ENCODE data around the gene GJA5.

The GJA5 gene

DNA sequence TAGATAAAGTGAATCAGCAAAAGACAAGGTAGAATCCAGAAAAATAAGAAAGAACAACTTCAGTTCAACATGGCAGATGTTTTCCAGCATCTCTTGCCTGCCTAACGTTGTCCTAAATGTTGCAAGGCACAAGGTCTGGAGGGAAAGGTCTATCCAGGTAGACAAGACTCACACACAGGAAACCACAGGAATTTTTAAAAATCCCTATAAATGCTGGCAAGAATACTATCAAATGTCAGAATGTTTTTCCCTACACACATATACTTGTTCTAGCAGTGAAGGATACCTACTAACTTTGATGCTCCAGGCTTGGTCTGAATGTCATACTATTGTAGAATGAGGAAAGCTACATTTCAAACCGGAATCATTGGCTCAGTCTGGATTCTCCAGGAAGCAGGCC lies 10.6 kb downstream of the GJA5 start:
- Histone ChIP-seq H3K9me3 (ENCODE audit: insufficient read depth, low read depth, low read length) (no peaks in the 10 kb centered on the region), H3K27me3 (ENCODE audit: insufficient read depth, low read length, poor library complexity, severe bottlenecking) (no peaks in the 10 kb centered on the region), H3K4me2 (ENCODE audit: low read depth, low read length, poor library complexity, severe bottlenecking) (no peak overlapping the region), H3K79me2 (ENCODE audit: insufficient read depth, low read length) (no peaks in the 10 kb centered on the region), H3K9me2 (replicated peaks; ENCODE audit: low read depth, low read length) (no peaks in the 10 kb centered on the region), H4K20me1 (ENCODE audit: insufficient read depth, low read length, poor library complexity, severe bottlenecking) (no peaks in the 10 kb centered on the region), H3K4me3 (ENCODE audit: low read length, poor library complexity, severe bottlenecking) (no peak overlapping the region), H3K36me3 (ENCODE audit: insufficient read depth, low read length) (no peaks in the 10 kb centered on the region), H3K9ac (ENCODE audit: low read depth, low read length, poor library complexity, severe bottlenecking) (no peak overlapping the region), H3K4me1 (ENCODE audit: insufficient read depth, low read length, poor library complexity, severe bottlenecking) (no peaks in the 10 kb centered on the region), H3F3A (ENCODE audit: low read depth) (no peaks in the 10 kb centered on the region), H2AFZ (ENCODE audit: low read length) (no peak overlapping the region)
- TF ChIP-seq CTCF (conservative IDR thresholded peaks at IDR 0.05; ENCODE audit: low read length) (no peak), EZH2phosphoT487 (IDR thresholded peaks at IDR 0.05; ENCODE audit: borderline replicate concordance) (no peak)

GRCh38 chr1:147748676-147749350 lies 11.6 kb downstream of the GJA5 start:
- H3K4me2 ChIP-seq (ENCODE audit: low read depth, low read length, poor library complexity, severe bottlenecking) = no peak overlapping the region
- no peak overlapping the region for H3K4me3 ChIP-seq (ENCODE audit: low read length, poor library complexity, severe bottlenecking)
- TF ChIP-seq CTCF (conservative IDR thresholded peaks at IDR 0.05; ENCODE audit: low read length) (no peak), EZH2phosphoT487 (IDR thresholded peaks at IDR 0.05; ENCODE audit: borderline replicate concordance) (no peak)
- H3F3A ChIP-seq (ENCODE audit: low read depth) = no peaks in the 10 kb centered on the region
- H3K4me1 ChIP-seq (ENCODE audit: insufficient read depth, low read length, poor library complexity, severe bottlenecking) = no peaks in the 10 kb centered on the region
- H4K20me1 ChIP-seq (ENCODE audit: insufficient read depth, low read length, poor library complexity, severe bottlenecking) = no peaks in the 10 kb centered on the region
- no peaks in the 10 kb centered on the region for H3K27me3 ChIP-seq (ENCODE audit: insufficient read depth, low read length, poor library complexity, severe bottlenecking)
- no peaks in the 10 kb centered on the region for H3K79me2 ChIP-seq (ENCODE audit: insufficient read depth, low read length)
- no peaks in the 10 kb centered on the region for H3K9me2 ChIP-seq (replicated peaks; ENCODE audit: low read depth, low read length)
- no peak overlapping the region for H2AFZ ChIP-seq (ENCODE audit: low read length)
- no peaks in the 10 kb centered on the region for H3K36me3 ChIP-seq (ENCODE audit: insufficient read depth, low read length)
- H3K9me3 ChIP-seq (ENCODE audit: insufficient read depth, low read depth, low read length) = no peaks in the 10 kb centered on the region
- H3K9ac ChIP-seq (ENCODE audit: low read depth, low read length, poor library complexity, severe bottlenecking) = no peak overlapping the region

DNA sequence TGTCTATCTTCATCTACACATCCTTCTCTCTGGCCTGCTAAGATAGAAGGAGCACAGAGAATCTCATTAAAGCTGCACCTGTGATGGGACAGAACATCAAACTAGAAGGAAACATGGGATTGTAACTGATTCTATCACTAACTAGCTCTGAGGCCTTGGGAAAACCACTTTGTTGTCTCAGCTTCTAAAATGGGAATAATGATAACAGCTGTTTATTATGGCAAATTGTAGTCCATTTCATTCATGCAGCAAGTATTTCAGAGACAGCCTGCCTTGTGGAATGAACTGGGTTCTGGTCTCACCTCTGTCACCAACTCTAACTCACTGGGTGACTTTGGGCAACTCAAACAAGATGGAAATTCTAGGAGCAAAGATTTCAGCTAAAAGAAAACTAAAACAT lies 12.4 kb downstream of the GJA5 start:
- H2AFZ ChIP-seq (ENCODE audit: low read length) = no peak overlapping the region
- no peaks in the 10 kb centered on the region for H4K20me1 ChIP-seq (ENCODE audit: insufficient read depth, low read length, poor library complexity, severe bottlenecking)
- H3K9me3 ChIP-seq (ENCODE audit: insufficient read depth, low read depth, low read length) = no peaks in the 10 kb centered on the region
- TF ChIP-seq EZH2phosphoT487 (IDR thresholded peaks at IDR 0.05; ENCODE audit: borderline replicate concordance) (no peak), CTCF (conservative IDR thresholded peaks at IDR 0.05; ENCODE audit: low read length) (no peak)
- no peaks in the 10 kb centered on the region for H3K4me1 ChIP-seq (ENCODE audit: insufficient read depth, low read length, poor library complexity, severe bottlenecking)
- no peak overlapping the region for H3K4me3 ChIP-seq (ENCODE audit: low read length, poor library complexity, severe bottlenecking)
- no peaks in the 10 kb centered on the region for H3K9me2 ChIP-seq (replicated peaks; ENCODE audit: low read depth, low read length)
- H3K27me3 ChIP-seq (ENCODE audit: insufficient read depth, low read length, poor library complexity, severe bottlenecking) = no peaks in the 10 kb centered on the region
- no peaks in the 10 kb centered on the region for H3K79me2 ChIP-seq (ENCODE audit: insufficient read depth, low read length)
- H3F3A ChIP-seq (ENCODE audit: low read depth) = no peaks in the 10 kb centered on the region
- no peak overlapping the region for H3K4me2 ChIP-seq (ENCODE audit: low read depth, low read length, poor library complexity, severe bottlenecking)
- no peaks in the 10 kb centered on the region for H3K36me3 ChIP-seq (ENCODE audit: insufficient read depth, low read length)
- H3K9ac ChIP-seq (ENCODE audit: low read depth, low read length, poor library complexity, severe bottlenecking) = no peak overlapping the region

All from Loucy (cell line).